GM19023 (cell line): ENCODE data around the gene LORICRIN.

Experiments used
- ATAC-seq: cut with Tn5 transposase; IDR thresholded peaks from one replicate; pipeline ENCODE4 v1.9.1; 2021; ENCODE audit warnings: mild to moderate bottlenecking, moderate library complexity; ENCODE audit not compliant: unreplicated experiment

LORICRIN gene

GRCh38 chr1:153302308-153302707, 42.8 kb downstream of the LORICRIN start:
- ATAC-seq, result no peak

GRCh38 chr1:153305682-153306081, 46.2 kb downstream of the LORICRIN start:
- no peak for ATAC-seq

DNA sequence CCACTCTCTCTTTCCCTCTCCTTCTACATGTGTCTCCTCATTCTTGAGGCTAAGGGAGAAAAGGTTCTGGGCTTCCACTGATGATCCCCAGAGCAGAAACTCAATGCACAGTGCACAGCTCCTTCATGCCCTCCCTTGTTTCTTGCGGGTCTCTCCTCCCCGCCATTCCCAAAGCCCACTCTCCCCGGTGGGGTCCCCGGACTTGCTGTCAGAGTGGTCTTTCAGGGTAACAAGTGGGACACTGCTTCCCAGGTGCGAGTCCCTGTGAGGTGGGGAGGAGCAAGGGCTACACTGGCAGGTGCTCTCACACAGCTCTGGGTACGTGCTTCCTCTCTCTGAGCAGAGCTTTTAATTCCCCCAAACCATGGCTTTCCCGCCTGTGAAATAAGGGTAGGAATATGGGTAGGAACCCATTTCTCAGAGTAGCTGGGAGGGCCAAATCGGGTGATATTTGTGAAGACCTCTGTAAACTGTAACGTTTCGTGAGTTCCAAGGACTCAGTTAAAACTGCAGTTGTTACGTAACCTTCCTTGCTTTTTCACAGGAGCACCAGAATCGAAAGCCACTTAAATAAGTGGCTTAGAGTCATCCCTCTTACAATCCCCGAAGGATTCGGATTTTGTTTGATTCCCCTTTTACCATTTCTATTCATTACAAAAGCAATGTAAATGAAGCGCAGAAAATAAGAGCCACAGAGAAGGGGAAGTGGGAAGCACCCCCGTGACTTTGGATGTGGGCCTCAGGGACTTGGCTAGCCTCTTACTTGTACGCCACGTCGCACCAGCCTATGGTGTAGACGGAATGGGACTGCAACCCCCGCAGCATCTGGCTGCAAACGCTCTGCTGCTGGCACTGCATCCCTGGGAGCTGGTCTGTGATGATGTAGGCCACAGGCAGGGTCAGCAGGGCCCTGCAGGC, 47.1 kb downstream of the LORICRIN start:
- ATAC-seq, result no peak

DNA sequence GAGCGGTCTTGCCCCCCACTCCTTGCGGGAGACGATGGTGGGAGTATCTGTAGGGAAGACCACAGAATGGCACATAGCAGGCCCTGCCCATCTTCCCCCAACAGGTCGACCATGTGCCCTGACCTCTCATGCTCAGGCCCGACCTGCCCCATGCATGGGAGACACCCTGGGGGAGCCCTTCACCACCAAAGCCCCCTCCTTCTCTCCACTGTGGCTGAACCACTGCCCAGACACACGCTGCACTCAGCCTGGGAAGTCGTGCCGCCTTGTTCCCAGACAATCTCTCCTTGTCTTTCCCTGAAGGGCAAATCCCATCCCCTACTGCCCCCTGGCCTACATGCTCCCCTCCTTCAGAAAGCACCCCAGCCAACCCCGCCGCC, 47.7 kb downstream of the LORICRIN start:
- no peak for ATAC-seq

DNA sequence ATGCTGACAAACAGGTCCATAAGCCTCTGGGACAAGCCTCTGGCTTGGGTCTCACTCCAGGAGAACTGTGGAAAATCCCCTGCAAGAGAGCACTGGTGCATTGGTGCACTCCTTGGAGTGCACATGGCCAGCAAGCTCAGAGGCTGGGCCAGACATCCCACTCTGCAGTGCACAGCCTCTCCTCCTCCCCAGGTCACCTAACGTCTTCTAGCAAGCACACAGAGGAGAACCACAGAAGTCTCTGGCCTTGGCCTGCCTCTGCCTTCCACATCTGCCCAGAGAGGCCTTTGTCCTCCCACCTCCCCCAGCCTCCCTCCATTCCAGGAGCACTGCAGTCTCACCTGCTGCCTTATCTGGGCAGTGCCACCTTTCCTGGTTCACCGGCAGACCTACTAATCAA, 49.1 kb downstream of the LORICRIN start:
- ATAC-seq, result no peak

DNA sequence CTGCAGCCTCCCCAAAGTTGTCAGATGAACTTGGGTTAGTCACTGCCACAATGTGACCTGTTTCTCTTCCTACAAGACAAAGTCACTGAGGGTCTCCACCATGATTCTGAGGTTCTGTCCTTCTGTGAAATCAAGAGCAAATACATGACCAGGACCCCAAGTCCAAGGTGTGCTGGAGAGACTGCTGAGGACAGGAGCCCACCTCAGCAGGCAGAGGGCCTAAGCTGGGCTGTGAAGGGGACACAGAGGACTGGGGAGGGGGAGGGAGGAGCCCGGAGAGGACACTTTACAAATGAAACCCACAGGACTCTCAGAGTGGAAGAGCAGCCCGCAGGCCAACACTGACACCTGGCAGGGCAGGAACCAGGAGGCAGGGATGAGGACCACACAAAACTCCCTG, 50.0 kb downstream of the LORICRIN start:
- no peak for ATAC-seq

GRCh38 chr1:153310526-153310925, 51.0 kb downstream of the LORICRIN start:
- ATAC-seq, result no peak
